K562 (cell line): ENCODE measurements around the gene FAM240A. TPM values are rescaled to one million over a fixed set of nuclear protein-coding genes. Genes with fewer than 3 reads are reported as not detected.

Source experiments
- FOXA1 ChIP-seq: fragments of 450-650 bp; IDR thresholded peaks from 2 replicates; pipeline ENCODE4 v1.6.1; 2016; ENCODE audit warnings: mild to moderate bottlenecking, borderline replicate concordance
- HDAC3 ChIP-seq: fragments of 450-650 bp; IDR thresholded peaks from 2 replicates; pipeline ENCODE4 v1.6.1; 2018; ENCODE audit warnings: borderline replicate concordance, mild to moderate bottlenecking, moderate library complexity; ENCODE audit not compliant: partially characterized antibody
- IFI16 ChIP-seq: fragments of 250-450 bp; sonication (Bioruptor Pico); IDR thresholded peaks from 2 replicates; pipeline ENCODE4 v2.1.2; 2022; ENCODE audit warnings: mild to moderate bottlenecking, inconsistent platforms
- LCOR ChIP-seq: sonication (generic); formaldehyde crosslinking; IDR thresholded peaks from 2 replicates; pipeline ENCODE4 v1.8.0; 2022; ENCODE audit warnings: mild to moderate bottlenecking, missing genetic modification reagents
- MAFK ChIP-seq: IDR thresholded peaks from 2 replicates; pipeline ENCODE4 v1.6.1; 2011; ENCODE audit warnings: low read length, improper control_type of control experiment
- MGA ChIP-seq: fragments of 450-650 bp; IDR thresholded peaks from 2 replicates; pipeline ENCODE4 v1.6.1; 2016; ENCODE audit warnings: mild to moderate bottlenecking, moderate library complexity
- MTA1 ChIP-seq: fragments of 450-650 bp; IDR thresholded peaks from 2 replicates; pipeline ENCODE4 v1.6.1; 2017; ENCODE audit warnings: borderline replicate concordance
- ZC3H11A ChIP-seq: IDR thresholded peaks from 2 replicates; pipeline ENCODE4 v1.6.1; 2012; ENCODE audit warnings: low read depth, low read length, improper control_type of control experiment
- ZNF444 ChIP-seq: fragments of 250-450 bp; sonication (Bioruptor Pico); IDR thresholded peaks from 2 replicates; pipeline ENCODE4 v1.4.0; 2020; ENCODE audit warnings: mild to moderate bottlenecking, moderate library complexity
- polyA plus RNA-seq, 8 experiments: library from polyadenylated mRNA; depleted of rRNA in 4 of 8; stranded (reverse) in 5 of 8; unstranded in 3 of 8; fragments of >200 nt; fragmentation: Nextera tagmentation in 2 of 8; fragmentation: Illumina TruSeq in 1 of 8; extraction: Ambion mirVana in 2 of 8; extraction: Trizol in 1 of 8; gene quantifications; 2 replicates each; pipeline versions ENCODE4 v1.2.1 to v1.2.3, GENCODE V29; 2011 to 2014; ENCODE audit warnings: inconsistent platforms in 1 of 8, missing spikeins in 1 of 8
- total RNA-seq, 7 experiments: library from RNA; depleted of rRNA in 6 of 7; stranded (reverse); fragments of >200 nt in 6 of 7; fragmentation: Illumina TruSeq in 2 of 7; extraction: Trizol in 2 of 7; gene quantifications; 2 replicates each; pipeline versions ENCODE4 v1.2.1 to v1.2.3, GENCODE V29; 2011 to 2021; ENCODE audit warnings: low replicate concordance in 1 of 7
- TF ChIP-seq, protein P1 (sequence below): conservative IDR thresholded peaks from 2 replicates; pipeline ENCODE4 v1.6.1; 2011; ENCODE audit warnings: low read depth, mild to moderate bottlenecking, low read length; ENCODE audit not compliant: control insufficient read depth

Gene FAM240A
- total and polyA plus RNA-seq, 9 of the 15 experiments (the other 6 are each of a cell fraction or from before 2014, with no cell fraction given) = not detected

GRCh38 chr3:46634856-46635255, 22.5 kb downstream of the FAM240A start (continued):
- no peak for TF ChIP-seq MGA
- TF ChIP-seq HDAC3 = no peak
- no peak for TF ChIP-seq LCOR (CRISPR knock-in tag)
- TF ChIP-seq, protein P1, sequence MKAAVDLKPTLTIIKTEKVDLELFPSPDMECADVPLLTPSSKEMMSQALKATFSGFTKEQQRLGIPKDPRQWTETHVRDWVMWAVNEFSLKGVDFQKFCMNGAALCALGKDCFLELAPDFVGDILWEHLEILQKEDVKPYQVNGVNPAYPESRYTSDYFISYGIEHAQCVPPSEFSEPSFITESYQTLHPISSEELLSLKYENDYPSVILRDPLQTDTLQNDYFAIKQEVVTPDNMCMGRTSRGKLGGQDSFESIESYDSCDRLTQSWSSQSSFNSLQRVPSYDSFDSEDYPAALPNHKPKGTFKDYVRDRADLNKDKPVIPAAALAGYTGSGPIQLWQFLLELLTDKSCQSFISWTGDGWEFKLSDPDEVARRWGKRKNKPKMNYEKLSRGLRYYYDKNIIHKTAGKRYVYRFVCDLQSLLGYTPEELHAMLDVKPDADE = no peak
- TF ChIP-seq MAFK = no peak
- TF ChIP-seq IFI16 (CRISPR knock-in tag) = no peak
- TF ChIP-seq ZC3H11A = no peak
- TF ChIP-seq MTA1 = no peak
- TF ChIP-seq FOXA1 = no peak
- no peak for TF ChIP-seq ZNF444 (CRISPR knock-in tag)
